ENCODE results near the gene NLRP12.

- peak; percentile 35 for TF ChIP-seq CTCF (IDR thresholded peaks at IDR 0.05; ENCODE audit: low read depth, low read length, poor library complexity, severe bottlenecking)
- no peak for TF ChIP-seq EZH2phosphoT487 (IDR thresholded peaks at IDR 0.05; ENCODE audit: borderline replicate concordance, low read length)
Measured at GRCh38 chr19:53812335-53812734, 11.8 kb downstream of the NLRP12 start.

Data from DOHH2 (cell line).